ENCODE data around the gene SSBP3.

The SSBP3 gene

DNA sequence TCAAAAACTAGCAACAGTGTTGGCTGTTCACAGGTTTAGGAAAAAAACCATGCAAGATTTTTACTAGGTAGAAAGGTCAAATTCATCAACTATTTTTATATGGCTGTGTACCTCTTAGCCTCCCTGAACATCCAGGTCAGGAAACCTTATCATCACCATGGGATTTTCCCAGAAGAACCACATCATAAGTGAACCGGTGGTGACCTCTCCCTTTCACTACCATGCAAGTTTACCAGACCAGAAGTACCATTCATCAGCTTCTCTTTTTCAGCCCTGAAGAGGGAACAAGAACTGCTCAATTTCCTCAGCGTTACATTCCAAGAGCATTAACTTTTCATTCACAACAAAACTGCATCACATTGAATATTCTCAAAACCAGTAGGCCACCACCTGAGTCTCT, 5.9 kb downstream of the SSBP3 start:
- TF ChIP-seq, protein P1, sequence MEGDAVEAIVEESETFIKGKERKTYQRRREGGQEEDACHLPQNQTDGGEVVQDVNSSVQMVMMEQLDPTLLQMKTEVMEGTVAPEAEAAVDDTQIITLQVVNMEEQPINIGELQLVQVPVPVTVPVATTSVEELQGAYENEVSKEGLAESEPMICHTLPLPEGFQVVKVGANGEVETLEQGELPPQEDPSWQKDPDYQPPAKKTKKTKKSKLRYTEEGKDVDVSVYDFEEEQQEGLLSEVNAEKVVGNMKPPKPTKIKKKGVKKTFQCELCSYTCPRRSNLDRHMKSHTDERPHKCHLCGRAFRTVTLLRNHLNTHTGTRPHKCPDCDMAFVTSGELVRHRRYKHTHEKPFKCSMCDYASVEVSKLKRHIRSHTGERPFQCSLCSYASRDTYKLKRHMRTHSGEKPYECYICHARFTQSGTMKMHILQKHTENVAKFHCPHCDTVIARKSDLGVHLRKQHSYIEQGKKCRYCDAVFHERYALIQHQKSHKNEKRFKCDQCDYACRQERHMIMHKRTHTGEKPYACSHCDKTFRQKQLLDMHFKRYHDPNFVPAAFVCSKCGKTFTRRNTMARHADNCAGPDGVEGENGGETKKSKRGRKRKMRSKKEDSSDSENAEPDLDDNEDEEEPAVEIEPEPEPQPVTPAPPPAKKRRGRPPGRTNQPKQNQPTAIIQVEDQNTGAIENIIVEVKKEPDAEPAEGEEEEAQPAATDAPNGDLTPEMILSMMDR (IDR thresholded peaks at IDR 0.05; ENCODE audit: low read length, missing control alignments): no peak
- no peak overlapping the region for H3K4me3 ChIP-seq (replicated peaks; ENCODE audit: low read depth, low read length)
- no peak for DNase-seq (ENCODE audit: low read depth)

DNA sequence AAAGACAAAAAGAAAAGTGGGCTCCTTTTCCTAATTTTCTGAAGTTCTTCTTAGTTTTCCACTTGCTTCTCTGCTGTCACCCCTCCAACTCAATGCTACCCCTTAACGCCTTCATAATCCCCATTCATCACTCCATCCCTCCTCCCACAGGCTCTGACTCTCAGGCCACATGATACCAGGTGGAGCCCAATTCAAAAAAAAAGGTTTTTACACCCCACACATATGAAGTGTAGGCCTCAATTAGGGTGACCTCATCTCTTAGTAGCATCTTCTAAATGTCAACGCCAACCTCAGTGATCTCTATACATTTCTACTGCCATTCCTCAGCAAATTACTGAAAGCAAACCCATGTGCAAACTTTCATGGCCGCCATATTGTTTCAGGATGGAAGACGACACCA, 6.4 kb downstream of the SSBP3 start:
- TF ChIP-seq, protein P1 (IDR thresholded peaks at IDR 0.05; ENCODE audit: low read length, missing control alignments): no peak
- no peak for DNase-seq (ENCODE audit: low read depth)
- H3K4me3 ChIP-seq (replicated peaks; ENCODE audit: low read depth, low read length): no peak overlapping the region

DNA sequence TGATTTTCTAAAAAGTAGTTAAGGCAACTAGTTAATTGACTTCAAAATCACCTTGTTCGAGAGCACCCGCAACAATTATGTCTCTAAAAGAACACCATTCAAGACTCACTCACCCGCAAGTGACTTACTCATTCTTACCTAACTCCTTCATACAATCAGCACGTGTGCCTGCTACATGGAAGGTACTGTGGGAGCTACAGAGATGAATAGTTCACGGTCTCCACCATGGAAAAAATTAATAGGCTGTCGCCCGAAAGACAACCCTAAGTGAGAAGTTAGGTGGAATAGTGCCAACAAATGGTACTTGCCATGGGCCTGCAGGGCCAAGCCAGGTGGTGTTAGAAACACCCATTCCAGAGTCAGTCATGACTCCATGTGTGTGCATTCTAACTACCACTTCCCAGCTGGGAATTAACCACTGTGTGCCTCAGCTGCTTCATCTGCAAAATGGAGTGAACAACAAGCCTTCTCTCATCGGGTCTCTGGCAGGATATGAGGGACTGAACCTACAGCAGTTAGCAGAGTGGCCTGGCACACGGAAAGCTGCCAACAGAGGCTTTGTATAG, 7.1 kb downstream of the SSBP3 start:
- H3K4me3 ChIP-seq (replicated peaks; ENCODE audit: low read depth, low read length): no peak overlapping the region
- TF ChIP-seq, protein P1 (IDR thresholded peaks at IDR 0.05; ENCODE audit: low read length, missing control alignments): no peak
- DNase-seq (ENCODE audit: low read depth): no peak

DNA sequence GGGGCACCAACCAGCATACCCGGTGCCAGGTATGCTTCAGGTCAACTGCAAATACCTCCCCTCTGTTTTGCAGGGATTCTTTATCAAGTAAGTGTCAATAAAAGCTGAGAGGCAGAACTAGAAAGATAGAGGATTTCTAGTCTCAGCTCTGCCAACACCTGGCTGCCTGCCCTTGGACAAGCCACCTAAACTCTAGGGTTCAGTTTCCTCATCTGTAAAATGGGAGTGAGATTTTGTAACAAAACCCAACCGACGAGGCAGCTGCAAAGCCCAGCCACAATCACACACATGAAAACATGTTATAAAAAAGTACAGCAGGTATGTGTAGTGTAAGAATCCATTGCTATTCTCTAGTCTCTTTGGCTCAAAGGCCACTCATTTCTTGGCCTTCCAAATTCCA, 8.2 kb downstream of the SSBP3 start:
- DNase-seq (ENCODE audit: low read depth): no peak
- TF ChIP-seq, protein P1 (IDR thresholded peaks at IDR 0.05; ENCODE audit: low read length, missing control alignments): no peak
- H3K4me3 ChIP-seq (replicated peaks; ENCODE audit: low read depth, low read length): no peak overlapping the region

DNA sequence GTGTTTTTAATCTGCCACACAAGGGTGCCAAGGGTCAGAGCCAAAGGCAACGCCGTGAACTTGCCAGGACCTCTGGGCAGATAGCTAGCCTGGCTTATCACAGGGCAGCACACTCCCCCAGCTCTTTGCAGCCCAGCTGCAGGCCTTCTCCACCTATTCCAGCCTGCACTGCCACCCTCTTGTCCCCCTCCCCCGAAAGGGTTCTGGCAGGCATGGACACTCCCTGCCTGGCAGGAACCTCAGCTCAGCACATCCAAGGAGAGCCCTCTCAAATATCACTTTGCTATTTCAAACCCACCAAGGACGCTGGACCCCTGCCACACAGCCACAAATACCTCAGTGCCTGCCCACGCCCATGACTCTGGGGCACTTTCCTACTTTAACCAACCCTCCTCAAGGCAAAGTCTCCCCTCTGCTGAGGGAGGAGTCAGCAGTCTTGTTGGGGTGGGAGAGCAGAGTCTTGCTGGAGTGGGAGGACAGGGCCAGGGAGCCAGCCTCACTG, 9.1 kb downstream of the SSBP3 start:
- TF ChIP-seq, protein P1 (IDR thresholded peaks at IDR 0.05; ENCODE audit: low read length, missing control alignments): no peak
- no peak overlapping the region for H3K4me3 ChIP-seq (replicated peaks; ENCODE audit: low read depth, low read length)
- DNase-seq (ENCODE audit: low read depth): no peak

DNA sequence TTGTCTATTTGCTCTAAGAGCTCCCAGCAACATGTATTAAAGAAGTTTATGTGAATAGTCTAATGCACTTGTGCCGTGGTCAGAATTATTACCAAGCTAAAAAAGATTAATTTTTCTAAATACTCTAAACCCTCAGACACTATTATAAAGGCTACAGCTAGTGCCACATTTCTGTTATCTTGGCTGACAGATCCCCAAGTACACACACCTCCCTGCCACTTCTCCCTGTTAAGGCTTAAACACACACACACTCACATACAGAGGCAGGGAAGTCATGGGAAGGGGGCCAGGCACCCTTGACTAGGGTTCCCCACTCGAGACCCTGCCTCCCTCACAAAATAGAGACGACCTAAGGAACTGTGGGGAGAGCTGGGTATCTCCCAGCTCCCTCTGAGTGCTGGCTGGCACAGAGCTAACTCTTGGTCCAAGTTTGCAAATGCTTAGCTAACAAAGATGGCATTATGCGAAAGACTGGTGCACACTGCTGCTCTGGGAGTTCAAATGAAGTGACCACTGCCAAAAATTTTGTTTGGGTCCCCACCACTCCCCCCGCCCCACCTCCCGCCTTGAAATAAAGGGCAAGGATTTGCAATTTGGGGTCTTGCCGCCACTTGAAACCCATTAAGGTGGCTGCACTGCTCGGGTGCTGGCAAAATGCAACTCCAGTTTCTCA, 9.8 kb downstream of the SSBP3 start:
- TF ChIP-seq, protein P1 (IDR thresholded peaks at IDR 0.05; ENCODE audit: low read length, missing control alignments): no peak
- DNase-seq (ENCODE audit: low read depth): no peak
- no peak overlapping the region for H3K4me3 ChIP-seq (replicated peaks; ENCODE audit: low read depth, low read length)

All from fibroblast of pulmonary artery (primary cell).